ENCODE data around the gene ITPR3.

- TF ChIP-seq EP300 (IDR thresholded peaks at IDR 0.05; ENCODE audit: low read depth in 2 of 2, low read length in 2 of 2) (no peak), EP300 (CRISPR knock-in tag; IDR thresholded peaks at IDR 0.05; ENCODE audit: borderline replicate concordance) (no peak), CREB1 (IDR thresholded peaks at IDR 0.05) (no peak), CREB1 (CRISPR knock-in tag; IDR thresholded peaks at IDR 0.05) (no peak), ZBTB21 (CRISPR knock-in tag; IDR thresholded peaks at IDR 0.05) (no peak), BCL3 (CRISPR knock-in tag; IDR thresholded peaks at IDR 0.05) (no peak), PREB (CRISPR knock-in tag; IDR thresholded peaks at IDR 0.05) (no peak), HOXA5 (CRISPR knock-in tag; IDR thresholded peaks at IDR 0.05) (no peak), CTCF (CRISPR knock-in tag; IDR thresholded peaks at IDR 0.05) (no peak), SETDB1 (CRISPR knock-in tag; IDR thresholded peaks at IDR 0.05; ENCODE audit: borderline replicate concordance) (no peak), SKIL (CRISPR knock-in tag; IDR thresholded peaks at IDR 0.05; ENCODE audit: borderline replicate concordance) (no peak), ZSCAN5A (CRISPR knock-in tag; IDR thresholded peaks at IDR 0.05; ENCODE audit: borderline replicate concordance) (no peak), ZNF691 (CRISPR knock-in tag; IDR thresholded peaks at IDR 0.05; ENCODE audit: borderline replicate concordance, low read depth) (no peak)
Measured at GRCh38 chr6:33705268-33705885, 84.3 kb downstream of the ITPR3 start.

All from HepG2 (cell line).